Activated CD8-positive, alpha-beta memory T cell treated with anti-CD3 and anti-CD28 coated beads for 48 hours (primary cell): ENCODE data around the gene TTC3.
A peak's percentile ranks its signal among the peaks of the same experiment; 100 is the strongest.

Source experiments
- DNase-seq, 3 experiments: peaks; one replicate each; pipeline ENCODE4 v3.0.0-alpha.2; 2020; ENCODE audit warnings: low read depth in 2 of 3, low spot score in 2 of 3

Gene TTC3

DNA sequence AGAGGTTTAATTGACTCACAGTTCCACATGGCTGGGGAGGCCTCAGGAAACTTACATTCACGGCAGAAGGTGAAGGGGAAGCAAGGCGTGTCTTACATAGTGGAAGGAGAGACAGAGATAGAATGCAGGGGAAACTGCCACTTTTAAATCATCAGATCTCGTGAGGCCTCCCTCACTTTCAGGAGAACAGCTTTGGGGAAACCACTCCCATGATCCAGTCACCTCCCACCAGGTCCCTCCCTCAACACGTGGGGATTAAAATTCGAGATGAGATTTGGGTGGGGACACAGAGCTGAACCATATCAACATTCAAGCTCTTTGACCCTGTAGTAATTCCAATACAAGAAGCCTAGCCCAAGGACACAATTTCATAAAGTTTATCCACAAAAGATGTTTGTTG, 13.9 kb upstream of the TTC3 start:
- no peak for DNase-seq

DNA sequence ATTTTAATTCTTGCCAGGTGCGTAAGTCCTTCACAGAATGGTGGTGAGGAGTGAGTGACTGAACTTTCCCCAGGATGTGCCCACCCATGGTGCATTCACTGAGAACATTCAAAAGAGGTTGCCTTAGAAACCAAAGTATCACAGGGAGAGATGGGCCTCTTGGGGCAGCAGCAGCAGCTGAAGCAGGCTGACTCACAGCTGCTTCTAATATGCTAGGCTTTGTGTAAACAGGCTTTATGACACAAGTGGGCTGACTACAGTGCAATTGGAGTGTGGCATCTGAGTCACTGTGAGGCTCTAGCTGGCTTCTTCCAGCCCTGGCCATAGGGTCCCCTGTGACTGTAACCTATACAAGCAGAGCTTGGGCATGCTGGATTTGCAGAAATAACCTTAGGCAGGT, 12.8 kb upstream of the TTC3 start:
- DNase-seq, result no peak

DNA sequence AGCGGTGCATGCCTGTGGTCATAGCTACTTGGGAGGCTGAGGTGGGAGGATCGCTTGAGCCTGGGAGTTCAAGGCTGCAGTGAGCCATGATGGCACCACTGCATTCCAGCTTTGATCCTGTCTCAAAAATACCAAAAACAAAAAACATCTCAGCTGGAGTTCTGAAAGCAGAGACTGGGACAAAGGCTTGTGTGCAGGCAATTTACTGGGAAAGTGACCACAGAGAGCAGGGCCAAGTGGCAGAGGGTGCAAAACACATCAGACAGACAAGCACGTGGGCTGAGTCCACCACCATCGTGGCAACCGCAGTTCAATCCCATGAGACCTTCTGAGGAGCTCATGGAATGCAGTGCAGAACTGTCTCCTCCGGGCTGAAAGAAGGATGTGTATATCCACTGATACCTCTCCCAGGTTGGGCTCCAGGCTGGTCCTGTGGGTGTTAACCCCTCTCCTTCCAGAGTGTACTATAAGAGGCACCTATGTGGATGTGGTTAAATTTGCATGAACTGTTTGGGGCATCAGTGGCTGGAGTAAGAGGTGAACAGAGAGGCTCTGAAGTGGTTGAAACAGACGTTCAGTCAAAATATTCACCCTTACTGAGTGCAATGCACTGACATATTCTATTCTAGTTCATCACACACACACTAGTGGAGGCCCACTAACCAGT, 11.0 kb upstream of the TTC3 start:
- DNase-seq, result no peak

DNA sequence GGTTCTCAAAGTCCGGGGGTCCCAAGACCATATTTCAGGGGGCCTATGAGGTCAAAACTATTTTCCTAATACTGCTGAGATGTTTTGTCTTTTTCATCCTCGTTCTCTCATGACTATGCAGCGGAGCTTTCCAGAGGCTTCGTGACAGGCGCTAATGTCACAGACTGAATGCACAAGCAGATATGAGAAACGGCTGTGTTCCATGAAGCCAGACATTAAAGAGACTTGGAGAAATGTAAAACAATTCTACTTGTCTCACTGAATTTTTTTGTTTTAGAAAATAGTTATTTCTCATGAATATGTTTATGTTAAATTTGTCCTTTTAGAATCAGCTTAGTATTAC, 10.5 kb upstream of the TTC3 start:
- DNase-seq, result no peak

DNA sequence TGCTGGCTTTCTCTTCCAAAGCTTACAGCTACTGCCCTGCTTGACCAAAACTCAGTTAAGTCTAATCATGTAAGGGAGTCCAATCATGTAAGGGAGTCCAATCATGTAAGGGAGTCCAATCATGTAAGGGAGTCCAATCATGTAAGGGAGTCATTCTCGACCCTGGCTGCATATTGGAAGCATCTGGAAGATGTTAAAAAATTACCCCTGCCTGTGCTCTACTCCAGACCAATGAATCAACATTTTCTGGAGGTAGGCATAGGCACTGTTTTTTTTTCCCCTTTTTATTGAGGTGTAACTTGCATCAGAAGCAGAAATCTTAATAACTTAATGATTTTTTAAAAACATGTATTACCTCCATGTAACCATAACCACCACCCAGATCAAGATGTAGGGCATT, 9.6 kb upstream of the TTC3 start:
- DNase-seq, result no peak

DNA sequence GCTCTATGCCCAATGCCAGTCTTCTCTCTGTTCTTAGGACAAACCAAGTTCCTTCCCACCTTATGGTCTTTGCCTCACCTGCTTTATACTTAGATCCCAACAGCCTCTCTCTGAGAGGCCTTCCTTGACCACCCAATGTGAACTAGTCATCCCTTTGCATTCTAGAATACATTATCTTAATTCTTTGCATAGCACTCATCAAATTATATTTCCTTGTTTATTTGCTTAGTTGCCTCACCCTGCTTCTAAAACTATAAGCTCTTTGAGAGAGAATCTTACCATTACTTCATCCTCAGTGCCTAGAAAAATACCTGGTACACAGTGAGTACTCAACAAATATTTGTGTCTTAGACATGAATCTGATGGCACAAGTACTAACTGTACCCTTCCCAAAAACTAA, 8.2 kb upstream of the TTC3 start:
- DNase-seq, result no peak

DNA sequence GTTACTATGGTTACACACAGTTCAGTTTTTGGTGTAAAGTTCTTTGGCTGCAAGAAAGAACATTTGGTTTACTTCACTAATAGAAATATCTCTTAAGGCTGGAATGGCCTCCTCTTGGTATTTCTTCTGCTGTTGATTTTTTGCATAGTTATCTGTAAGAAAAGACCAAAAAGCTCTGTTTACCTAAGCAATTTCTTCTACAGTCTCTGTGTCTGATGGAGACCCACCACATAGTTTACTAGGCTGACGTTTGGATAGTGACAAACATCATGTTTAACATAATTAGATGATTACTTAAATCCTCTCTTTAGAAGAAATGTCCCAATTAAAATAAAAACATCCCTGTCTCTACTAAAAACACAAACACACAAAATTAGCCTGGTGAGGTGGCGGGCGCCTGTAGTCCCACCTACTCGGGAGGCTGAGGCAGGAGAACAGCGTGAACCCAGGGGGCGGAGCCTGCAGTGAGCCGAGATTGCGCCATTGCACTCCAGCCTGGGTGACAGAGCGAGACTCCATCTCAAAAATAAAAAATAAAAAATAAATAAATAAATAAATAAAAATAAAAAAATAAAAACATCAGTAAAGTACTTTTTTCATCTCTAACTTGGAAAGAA, 7.4 kb upstream of the TTC3 start:
- DNase-seq, result no peak

DNA sequence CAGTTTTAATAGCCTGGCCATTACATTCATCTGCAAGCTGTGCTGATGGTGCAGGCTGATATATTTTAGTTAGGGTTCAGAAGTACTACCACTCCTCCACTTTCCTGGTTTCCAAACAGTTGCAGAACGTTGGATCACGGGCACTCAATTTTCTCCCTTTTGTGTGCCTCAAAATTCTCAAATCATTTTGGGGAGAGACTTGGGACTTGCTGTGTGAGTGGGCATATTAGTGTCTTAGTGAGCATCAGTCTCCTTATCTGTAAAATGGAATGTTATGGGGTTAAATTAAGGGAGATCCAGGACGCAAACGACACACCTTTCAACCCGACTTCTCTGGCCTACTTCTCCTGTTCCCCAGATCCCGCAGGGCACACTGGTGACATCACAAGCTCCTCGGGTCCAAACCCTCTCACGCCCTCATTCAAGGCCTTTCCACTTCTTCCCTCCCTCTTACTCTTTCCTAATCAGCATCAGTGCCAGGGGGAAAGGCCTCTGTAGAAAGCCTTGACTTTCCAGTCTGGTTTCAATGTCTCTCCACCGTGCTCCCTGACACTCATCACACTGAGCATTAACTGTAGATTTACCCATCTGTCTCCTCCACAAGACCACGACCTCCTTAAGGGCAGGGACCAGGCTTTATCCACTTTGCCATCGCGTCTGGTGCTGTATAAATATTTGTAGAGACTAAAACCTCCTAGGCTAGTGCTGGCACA, 1.3 kb upstream of the TTC3 start:
- peak in 1 of 3 experiments; percentile 2 for DNase-seq

DNA sequence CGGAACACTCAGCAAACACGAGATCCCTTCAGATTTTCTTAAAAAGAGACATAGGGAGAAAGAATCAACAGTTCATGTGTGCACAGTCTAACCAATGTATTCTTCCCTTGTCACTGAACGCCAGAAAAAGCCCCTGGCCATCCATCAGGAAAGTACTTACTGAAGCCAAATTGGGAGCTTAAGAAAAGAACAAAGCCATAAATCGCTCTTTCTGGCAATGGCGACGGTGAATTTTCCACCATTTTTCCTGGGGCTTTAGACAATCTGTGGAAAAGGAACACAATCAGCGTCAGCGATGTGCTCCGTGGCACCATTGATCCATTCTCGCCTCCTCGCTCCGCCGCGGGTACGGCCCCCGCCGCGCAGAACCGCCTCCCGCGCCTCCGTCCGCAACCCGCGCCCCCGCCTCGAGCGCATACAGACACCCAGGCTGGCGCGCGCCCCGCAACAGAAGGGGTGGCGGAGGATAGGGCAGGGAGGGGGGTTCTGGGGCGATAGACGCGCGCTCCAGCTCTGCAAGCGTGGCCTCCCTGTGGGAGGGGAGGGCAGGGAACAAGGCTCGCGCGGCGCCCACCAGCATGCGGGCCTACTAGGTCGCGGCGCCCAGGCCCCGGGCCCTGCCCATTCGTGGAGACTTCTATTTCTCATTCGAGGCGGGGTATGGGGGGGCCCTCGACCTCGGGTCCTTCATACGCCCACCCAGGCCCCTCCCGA, 623 bp upstream of the TTC3 start:
- DNase-seq, result peak in 1 of 3 experiments; percentile 33

DNA sequence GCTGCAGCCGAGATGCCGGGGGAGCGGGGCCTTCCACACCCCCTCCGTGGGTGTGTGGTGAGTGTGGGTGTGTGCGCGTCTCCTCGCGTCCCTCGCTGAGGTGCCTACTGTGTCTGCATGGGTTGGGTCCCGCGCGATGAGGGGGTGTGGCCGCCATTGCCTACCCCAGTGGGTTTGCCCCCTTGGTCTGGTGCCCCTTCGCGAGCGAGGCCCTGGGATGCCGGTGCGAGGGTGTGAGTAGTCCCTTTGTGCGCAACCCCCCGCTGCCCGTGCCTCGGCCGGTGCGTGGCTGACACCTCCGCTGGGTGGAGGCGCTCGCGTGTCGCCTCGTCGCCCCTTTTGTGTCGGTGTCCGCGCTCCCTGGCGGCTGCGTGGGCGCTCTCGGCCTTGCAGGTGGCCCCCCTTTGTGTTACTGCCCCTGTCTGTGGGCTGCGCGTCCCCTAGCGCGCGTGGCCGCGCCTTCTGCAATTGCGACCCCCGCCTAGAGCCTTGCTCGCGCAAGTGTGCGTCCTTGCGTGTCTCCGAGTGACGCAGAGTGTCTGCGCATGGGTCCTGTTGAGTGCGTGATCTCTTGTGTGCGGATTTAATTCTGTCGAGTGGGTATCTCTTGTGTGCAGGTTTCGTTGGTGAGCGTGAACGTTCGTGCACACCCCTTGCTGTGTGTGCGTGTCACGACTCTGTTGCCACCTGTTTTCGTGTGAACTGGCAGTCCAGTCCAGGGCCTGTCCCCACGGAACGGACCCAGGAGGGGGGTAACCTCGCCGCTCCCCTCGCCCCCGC, 553 bp downstream of the TTC3 start:
- DNase-seq, result peak in 1 of 3 experiments; percentile 44

DNA sequence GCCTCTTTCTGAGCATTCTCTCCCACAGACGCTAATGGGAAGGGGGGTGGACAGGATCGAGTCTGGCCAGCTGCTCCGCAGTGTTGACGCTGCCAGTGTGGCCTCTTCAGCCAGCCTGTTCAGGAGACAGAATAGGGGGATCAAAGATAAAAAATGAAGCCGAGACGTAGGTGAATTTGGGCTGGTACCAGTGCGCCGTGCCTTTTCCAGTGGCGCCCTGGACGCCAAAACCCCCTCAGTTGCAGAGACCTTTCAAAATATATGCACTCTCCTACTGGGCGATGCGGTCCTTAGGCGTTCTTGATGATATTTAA, 1.1 kb downstream of the TTC3 start:
- no peak for DNase-seq

DNA sequence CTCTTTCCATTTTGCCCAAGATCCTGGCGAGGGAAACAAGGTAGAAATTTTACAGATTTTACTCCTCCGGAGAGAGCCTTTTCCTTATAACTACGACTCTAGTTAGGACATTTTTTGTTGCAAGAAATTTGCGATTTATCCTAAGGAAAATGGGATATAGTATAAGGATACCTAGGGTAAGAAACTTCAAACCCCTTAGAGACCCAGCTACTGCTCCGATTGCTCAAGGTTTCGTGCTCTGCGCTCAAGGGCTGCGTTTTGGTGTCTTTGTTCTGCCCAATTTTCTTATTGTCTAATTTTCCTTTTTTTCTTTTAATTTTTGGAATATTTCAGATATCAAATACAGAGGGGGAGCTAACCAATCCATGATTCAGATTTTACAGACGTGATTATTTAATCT, 1.5 kb downstream of the TTC3 start:
- no peak for DNase-seq

DNA sequence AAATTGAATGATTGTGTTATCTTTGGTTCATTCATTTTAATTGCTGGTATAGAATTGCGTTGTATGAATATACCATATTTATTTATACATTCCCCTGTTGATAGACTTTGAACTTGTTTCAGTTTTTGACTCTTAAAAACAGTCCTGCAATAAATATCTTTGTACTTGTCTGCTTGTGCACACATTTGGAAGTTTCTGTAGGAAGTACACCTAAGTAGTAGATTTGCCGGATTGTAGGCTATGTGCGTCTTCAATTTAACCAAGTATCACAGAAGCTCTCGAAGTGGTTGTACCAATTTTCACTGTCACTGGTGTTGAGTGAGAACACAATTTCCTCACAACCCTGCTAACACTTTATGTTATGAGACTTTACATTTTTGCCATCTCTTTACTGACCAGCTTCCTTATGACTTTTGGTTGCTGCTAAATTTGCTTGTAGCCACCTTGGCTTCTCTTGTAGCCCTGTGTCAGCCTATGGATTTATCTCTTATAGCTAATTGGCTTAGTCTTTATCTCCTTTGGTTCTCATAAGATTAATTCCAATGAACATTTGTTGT, 2.2 kb downstream of the TTC3 start:
- no peak for DNase-seq

DNA sequence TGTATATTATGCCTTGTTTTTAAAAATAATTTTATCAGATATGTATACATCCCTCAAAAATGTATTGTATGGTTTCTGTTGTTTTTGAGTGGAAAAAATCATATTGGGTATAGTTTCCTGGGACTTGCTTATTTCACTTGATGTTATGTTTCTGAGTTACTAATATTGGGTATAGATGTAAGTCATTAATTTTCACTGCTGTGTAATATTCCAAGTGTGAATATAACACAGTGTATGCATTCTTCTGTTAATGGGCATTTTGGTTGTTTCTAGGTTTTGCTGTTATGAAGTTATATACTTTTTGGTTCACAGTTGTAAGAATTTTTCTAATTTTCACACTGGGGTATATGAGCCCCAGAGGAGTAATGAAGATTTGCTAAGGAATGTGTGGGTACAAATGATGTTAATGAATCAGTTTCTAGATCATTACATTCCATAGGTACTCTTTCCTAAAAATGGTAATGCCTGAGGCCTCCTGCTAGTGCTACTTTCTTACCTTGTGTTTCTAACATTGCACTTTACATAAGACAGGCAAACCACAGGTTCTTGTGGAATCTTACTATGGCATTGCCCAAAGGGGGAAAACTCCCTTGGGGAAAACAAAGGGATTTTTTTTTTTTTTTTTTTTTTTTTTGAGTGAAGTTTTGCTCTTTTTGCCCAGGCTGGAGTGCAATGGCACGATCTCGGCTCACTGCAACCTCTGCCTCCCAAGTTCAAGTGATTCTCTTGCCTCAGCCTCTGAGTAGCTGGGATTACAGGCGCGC, 3.2 kb downstream of the TTC3 start:
- no peak for DNase-seq

DNA sequence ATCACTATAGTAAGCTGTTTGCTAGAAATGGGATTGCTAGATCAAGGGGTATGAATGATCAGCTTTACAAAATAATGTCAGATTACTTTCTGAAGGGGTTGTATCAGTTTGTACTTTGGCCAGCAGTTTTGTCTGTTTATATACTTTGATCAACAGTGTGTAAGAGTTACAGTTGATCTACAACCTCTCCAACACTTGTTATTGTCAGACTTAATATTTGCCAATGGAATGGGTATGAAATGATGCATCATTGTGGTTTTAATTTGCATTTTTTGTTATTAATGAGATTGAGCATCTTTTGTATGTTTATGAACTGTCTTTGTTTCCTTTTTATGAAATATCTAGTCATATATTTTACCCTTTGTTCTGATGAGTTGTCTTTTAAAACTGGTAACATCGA, 4.3 kb downstream of the TTC3 start:
- DNase-seq, result no peak

DNA sequence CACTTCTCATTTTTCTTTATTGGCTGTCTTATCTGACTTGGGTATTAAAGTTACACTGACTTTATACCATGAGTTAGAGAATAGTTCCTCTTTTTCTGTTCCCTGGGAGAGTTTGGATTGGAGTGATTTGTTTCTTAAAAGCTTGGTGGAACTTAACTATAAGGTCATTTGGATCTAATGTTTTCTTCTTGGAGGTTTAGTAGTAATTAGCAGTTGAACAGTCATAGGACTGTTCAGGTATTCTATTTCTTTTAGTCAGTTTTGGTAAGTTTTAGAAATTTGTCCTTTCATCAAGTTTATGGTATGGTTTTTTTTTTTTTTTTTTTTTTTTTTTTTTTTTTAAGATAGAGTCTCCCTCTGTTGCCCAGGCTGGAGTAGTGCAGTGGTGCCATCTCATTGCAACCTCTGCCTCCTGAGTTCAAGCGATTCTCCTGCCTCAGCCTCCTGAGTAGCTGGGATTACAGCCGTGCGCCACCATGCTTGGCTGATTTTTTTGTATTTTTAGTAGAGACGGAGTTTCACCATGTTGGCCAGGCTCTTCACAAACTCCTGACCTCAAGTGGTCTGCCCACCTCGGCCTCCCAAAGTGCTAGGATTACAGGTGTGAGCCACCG, 6.3 kb downstream of the TTC3 start:
- no peak for DNase-seq

DNA sequence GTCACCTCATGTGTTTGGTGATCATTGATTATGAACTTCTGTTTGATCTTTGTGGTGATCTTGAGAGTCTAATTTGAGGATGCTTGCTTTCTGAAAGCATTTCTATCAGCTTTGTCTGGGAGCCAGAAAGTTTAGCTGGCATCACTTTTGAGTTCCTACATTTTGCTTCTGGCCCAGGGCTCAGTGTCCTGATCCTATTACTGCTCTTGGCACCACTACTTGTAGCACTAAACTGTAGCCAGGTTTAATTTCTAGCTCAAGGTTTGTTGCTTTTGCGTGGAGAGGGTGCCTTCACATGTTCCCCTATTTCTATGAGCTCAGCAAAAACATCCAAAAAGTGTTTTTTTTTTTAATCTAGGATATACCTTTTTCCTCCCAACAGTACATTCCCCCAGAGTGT, 9.3 kb downstream of the TTC3 start:
- no peak for DNase-seq

DNA sequence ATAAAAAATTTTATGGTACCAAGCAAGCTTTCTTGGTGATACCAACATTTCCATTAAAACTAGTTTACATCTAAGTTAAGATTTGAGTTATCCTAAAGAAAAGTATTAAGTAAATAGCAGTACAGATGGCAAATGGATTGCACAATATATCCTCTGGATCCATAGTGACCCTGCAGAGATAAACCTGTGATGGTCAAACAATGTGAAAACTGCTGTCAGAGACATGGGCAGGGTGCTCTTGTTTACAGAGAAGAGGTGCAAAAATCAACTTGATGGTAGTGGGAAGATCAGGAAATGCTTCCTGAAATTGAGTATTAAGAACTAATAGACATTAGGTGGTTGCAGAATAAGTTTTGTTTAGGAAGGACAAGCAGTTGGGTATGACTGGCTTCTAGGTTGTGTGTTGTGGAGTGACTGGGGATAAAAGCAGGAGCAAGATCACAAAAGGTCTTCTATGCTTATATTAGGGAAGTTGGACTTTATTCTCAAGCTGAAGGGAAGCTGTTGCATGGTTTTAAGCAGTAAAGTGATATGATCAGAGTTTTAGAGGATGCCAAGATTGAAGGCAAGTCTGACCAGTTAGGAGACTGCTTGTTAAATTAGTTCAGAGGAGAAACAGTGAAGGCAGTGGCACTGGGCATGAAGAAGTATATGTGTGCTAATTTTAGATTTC, 9.9 kb downstream of the TTC3 start:
- no peak for DNase-seq

DNA sequence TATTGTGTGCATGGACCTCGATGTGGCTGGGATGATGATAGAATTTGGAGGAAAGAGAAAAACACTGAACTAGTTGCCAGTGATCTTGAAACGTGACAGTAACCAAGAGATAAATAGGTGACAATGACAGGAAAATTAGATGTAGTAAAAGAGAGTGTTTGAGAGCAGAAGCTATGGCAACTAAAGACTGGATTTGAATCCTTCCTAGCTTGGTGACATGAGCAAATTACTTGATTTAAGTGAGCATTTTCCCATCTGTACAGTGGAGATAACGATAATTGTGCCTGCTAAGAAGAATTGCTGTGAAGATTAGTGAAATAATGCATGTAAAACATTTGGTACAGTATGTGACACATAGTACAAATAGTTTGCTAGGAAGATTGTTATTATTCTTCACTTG, 12.7 kb downstream of the TTC3 start:
- DNase-seq, result no peak

DNA sequence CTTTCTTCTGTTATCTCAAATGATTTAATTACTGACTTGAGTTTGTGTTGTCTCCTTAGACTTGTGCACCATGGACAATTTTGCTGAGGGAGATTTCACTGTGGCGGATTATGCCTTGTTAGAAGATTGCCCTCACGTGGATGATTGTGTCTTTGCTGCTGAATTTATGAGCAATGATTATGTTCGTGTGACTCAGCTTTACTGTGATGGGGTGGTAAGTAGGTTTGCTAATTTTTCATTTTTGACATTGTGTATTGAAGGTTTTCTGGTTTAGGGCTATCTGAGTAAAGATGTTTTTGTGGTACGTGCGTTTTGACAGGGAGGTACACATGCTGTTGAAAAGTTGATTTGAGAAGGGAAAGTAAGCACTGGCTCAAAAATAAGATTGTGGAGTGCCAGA, 14.1 kb downstream of the TTC3 start:
- DNase-seq, result no peak
